HuH-7.5 (cell line): ENCODE measurements around the gene ZMIZ1.
"Not testable (repeated sequence)": the region's sequence is repeated elsewhere in the genome, so short reads cannot be mapped to it uniquely, and the experiment has no call there.

ENCODE experiments used
- DNase-seq: peaks from one replicate; pipeline ENCODE4 v3.0.0; 2011; ENCODE audit warnings: low spot score

ZMIZ1 gene

GRCh38 chr10:79029478-79030390 is 39.0 kb upstream of the ZMIZ1 start:
- DNase-seq = no peak

- DNase-seq = no peak
Measured at GRCh38 chr10:79030705-79031104, 38.1 kb upstream of the ZMIZ1 start.

- DNase-seq = no peak
Measured at GRCh38 chr10:79031723-79032122, 37.0 kb upstream of the ZMIZ1 start.

GRCh38 chr10:79034271-79034876 is 34.4 kb upstream of the ZMIZ1 start:
- DNase-seq = no peak

- not testable (repeated sequence) for DNase-seq
Measured at GRCh38 chr10:79036416-79036815, 32.4 kb upstream of the ZMIZ1 start.

GRCh38 chr10:79038104-79038840 is 30.5 kb upstream of the ZMIZ1 start:
- no peak for DNase-seq

GRCh38 chr10:79038841-79039201 is 29.9 kb upstream of the ZMIZ1 start:
- no peak for DNase-seq

GRCh38 chr10:79042639-79043411 is 25.9 kb upstream of the ZMIZ1 start:
- no peak for DNase-seq

- no peak for DNase-seq
Measured at GRCh38 chr10:79044036-79044632, 24.6 kb upstream of the ZMIZ1 start.

- DNase-seq = no peak
Measured at GRCh38 chr10:79044846-79045245, 23.9 kb upstream of the ZMIZ1 start.

GRCh38 chr10:79045566-79046175 is 23.1 kb upstream of the ZMIZ1 start:
- no peak for DNase-seq

GRCh38 chr10:79046326-79046725 is 22.4 kb upstream of the ZMIZ1 start:
- no peak for DNase-seq

- no peak for DNase-seq
Measured at GRCh38 chr10:79046741-79047583, 21.8 kb upstream of the ZMIZ1 start.

- no peak for DNase-seq
Measured at GRCh38 chr10:79047584-79047874, 21.2 kb upstream of the ZMIZ1 start.

GRCh38 chr10:79047875-79048638 is 20.7 kb upstream of the ZMIZ1 start:
- DNase-seq = no peak

GRCh38 chr10:79048639-79049550 is 19.9 kb upstream of the ZMIZ1 start:
- DNase-seq = no peak

- no peak for DNase-seq
Measured at GRCh38 chr10:79049931-79050895, 18.6 kb upstream of the ZMIZ1 start.
